Nasal cavity respiratory epithelium epithelial cell of viscerocranial mucosa (primary cell): ENCODE measurements around the gene RTKN. TPM values are rescaled to one million over a fixed set of nuclear protein-coding genes. Genes with fewer than 3 reads are reported as not detected.

Experiments used
- total RNA-seq: library from RNA; depleted of rRNA; stranded (reverse); fragments of >200 nt; gene quantifications from 2 replicates; pipeline ENCODE4 v1.2.3, GENCODE V29; 2014

RTKN gene, protein sequence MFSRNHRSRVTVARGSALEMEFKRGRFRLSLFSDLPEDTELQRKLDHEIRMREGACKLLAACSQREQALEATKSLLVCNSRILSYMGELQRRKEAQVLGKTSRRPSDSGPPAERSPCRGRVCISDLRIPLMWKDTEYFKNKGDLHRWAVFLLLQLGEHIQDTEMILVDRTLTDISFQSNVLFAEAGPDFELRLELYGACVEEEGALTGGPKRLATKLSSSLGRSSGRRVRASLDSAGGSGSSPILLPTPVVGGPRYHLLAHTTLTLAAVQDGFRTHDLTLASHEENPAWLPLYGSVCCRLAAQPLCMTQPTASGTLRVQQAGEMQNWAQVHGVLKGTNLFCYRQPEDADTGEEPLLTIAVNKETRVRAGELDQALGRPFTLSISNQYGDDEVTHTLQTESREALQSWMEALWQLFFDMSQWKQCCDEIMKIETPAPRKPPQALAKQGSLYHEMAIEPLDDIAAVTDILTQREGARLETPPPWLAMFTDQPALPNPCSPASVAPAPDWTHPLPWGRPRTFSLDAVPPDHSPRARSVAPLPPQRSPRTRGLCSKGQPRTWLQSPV
- total RNA-seq: 33.2 and 51.9 TPM in 2 replicates

DNA sequence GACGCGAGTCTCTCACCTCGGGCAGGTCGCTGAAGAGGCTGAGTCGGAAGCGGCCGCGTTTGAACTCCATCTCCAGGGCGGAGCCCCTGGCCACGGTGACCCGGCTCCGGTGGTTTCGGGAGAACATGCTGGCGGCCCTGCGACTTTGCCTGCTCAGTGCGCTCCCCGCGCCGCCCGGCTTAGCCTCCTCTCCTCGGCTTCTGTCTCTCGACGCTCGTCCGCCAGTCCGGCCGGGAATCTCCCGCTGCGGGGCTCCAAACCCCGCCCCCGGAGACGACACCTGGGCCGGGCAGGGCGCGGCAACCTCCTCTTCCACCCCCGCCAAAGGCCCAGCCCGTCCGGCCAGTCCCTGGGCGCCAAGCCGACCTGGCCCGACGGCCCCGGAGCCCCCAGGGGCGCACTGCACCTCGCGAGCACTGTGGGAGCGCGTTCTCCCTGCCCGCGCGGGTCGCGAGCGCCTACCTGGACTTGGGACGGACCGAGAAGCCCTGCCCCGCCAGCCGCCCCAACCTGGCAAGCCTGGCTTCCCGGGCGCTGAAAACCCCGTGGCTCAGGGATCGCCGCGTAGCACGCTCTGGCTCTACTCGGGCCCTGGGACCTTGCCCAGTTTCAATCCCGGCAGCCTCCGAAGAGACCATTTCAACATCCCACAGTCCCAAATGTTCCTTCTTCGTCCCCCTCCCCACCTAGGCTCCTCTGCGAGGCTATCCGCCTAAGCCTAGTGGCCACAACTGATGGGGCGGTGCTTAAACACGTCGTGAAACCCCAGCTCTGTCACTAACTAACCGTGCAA lies at the start of gene RTKN:
Gene RTKN, minus strand, starts transcription at position 248 of the 793 bp plus-strand sequence. Its CDS starts 121 bp downstream, at position 127.

DNA sequence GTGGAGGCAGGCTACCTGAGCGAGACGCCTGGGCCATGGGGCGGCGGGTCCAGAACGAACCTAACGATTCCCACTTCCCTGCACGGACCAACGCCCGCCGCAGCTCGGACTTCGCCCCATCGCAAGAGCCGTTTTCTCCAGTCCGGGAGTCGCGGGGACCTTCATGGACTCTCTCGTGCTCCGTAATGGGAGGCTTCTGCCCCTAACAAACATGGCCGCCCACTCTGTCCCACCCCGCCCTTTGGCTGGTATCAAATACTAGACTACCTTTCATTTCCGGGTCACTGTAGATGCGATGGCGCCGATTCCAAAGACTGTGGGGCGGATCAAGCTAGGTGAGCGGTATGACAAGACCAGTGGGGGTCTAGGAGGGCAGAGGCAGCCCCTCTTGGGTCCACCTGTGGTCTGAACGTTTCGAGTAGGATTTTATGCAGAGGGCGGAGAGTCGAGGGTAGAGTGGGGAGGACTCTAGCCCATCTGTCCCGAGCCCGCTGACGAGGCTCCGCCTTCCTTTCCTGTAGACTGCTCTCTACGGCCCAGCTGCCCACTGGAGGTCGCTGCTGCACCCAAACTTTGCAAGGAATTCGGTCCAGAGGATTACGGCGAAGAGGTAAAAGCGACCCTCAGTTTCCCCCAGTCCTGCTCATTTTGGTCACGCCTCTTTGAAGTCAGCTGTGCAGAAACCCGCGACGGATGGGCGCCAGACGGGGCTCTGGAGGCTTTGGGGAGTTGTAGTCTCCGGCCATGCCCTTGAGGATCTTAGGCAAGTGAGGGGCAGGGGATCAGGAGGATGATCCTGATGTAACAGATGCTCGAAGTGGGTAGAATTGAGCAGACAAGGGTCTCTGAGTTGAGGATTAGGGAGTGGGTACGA lies 41.3 kb upstream of the RTKN start, which contains the start of the genes CCDC142 and TTC31:
Gene CCDC142, minus strand, starts transcription at position 198 of the 874 bp plus-strand sequence. Its CDS starts 161 bp downstream, at position 37.
Gene TTC31, plus strand, starts transcription at position 281 of the 874 bp plus-strand sequence. Its CDS starts 15 bp downstream, at position 296.

DNA sequence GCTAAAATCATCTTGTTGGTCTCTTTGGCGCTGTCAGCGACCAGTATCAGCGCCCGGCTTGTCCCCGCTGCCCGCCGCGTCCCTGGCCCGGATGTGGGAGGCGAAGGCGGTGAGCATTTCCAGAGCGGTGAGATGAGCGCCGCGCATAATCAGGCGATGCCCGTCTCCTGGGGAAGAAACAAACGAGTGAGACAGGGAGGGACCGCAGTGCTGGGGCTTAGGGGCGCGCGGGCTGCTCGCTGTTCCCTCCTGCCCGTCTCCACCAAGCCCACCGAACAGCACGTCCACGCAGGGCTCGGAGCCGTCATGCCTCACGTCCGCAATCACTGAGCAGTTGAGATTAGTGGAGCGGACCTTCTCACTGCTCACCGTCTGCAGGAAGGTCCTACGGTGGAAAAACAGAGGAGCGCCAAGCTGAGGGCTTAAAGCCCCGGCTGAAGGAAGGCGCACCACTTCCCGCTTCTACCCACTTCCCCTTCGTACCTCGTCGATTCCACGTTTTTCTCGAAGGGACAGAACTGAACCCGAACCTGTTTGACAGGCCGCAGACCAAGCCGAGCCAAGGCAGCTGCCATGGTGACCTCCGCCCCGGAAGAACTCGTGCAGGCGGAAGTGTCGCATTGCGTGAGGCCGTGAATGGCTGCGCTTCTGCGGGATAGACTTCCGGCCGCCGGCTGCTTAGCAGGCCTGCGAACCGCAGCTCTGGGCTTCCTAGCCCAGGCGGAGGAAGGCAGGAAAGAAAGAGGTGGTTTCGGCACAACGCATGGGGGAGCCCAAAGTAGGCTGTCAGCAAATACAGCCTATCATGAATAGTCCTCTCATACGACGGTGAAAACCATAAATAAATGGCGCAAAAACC lies 30.6 kb upstream of the RTKN start, which contains the start of gene MRPL53:
Gene MRPL53, minus strand, starts transcription at position 595 of the 859 bp plus-strand sequence. Its CDS starts 20 bp downstream, at position 575.

DNA sequence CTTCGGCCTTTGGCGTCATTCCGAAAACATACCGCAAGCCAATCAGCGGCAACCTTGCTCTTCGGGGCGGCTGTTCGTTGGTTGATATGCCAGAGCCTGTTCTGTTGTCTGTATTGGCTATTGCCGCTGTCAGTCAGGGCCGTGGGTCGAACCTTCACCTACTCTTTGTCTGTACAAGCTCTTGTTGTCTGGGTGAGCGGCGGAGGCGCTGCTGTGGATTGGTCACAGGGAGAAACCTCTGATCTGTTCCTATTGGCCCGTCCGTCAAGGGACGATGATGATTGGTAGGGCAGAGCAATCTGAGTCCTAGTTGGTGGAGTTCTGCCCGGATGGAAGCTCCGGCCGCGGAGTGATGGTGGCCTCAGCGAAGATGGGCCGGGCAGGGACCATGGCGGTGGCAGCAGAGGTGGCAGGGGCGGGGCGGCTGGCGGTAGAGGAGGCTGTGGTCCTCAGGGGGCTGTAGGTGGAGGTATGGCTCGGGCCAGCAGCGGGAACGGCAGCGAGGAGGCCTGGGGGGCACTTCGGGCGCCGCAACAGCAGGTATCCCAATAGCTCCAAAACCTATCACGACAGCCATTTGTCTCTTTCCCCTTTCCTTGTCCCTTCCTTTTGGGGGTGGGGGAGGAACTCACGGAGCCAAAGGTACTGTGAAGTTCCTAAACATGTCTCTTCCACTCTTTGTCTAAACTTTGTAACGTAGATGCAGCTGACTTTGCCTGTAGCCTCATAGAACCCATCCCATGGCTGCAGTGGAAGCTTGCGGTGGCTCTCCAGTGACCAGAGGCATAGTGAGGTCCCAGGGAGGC lies 16.6 kb upstream of the RTKN start, which contains the start of gene WBP1:
Gene WBP1, plus strand, starts transcription at position 307 of the 806 bp plus-strand sequence. Its CDS starts 165 bp downstream, at position 472.

DNA sequence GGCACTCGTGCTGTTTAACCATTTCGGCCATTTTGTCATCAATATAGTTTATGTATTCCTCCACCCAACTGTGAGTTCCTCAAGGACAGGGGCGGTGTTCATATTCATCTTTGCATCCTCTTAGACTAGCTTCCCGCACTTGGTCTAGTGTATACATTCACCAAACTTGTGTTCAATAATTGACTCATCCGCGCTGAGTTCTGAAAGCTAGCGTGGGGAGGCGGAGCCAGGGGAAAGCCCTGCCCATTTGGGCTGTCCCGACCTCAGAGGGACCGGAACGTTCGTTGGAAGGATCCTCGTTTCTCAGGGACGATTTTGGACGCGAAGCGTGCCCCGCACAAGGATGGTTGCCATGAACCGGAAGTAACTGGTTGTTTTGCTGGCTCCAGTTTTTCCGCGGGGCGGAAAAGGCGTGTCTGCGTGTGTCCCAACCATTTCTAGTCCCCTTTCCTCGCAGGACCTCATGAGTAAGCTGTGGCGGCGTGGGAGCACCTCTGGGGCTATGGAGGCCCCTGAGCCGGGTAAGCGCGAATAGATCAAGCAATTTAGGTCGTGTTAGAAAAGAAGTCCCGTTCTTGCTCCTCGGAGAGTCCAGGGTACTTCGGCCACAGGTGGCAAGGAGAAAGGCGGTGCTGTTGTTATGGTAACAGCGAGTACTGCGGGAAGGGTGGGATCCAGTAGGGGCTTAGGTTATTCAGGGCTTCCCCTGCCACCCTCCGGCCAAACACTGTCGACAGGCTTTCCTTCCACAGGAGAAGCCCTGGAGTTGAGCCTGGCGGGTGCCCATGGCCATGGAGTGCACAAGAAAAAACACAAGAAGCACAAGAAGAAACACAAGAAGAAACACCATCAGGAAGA lies 13.1 kb upstream of the RTKN start, which contains the start of gene INO80B:
Gene INO80B, plus strand, starts transcription at position 434 of the 858 bp plus-strand sequence. Its CDS starts 30 bp downstream, at position 464.

DNA sequence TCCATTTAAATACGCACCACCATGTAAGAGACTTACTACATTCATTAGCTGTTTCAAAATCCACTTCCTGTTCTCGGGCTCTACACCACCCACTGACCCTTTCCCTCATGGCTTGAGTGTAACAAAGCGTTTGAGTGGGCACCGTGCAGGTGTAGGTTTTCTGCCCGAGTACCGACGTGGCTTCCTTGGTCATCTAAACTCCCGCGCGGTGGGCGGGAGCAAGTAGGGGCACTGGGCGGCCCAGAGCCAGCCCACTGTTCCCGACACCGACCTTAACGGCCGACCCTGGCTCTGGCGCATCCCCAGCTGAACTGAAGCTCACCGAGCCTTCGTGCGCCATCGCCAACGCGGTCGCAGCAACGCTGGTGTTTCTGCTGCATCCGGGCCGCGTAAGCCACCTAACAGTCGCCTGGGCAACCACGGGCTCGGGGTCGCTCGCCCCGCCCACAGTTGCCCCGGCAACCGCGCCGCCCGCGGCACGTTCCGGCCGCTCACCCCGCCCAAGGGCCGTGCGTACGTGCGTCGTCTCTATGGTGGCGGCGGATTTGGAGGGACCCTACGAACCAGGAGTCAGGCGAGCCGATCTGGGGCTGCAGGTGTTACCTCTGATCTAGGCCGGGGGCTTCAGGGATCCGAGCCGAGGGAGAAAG lies 20.4 kb downstream of the RTKN start, which contains the start of the genes C2orf81 and WDR54:
Gene C2orf81, minus strand, starts transcription at position 399 of the 650 bp plus-strand sequence. Its CDS starts 59 bp downstream, at position 340.
Gene WDR54, plus strand, starts transcription at position 510 of the 650 bp plus-strand sequence. CDS start 424 bp downstream, outside the sequence.

DNA sequence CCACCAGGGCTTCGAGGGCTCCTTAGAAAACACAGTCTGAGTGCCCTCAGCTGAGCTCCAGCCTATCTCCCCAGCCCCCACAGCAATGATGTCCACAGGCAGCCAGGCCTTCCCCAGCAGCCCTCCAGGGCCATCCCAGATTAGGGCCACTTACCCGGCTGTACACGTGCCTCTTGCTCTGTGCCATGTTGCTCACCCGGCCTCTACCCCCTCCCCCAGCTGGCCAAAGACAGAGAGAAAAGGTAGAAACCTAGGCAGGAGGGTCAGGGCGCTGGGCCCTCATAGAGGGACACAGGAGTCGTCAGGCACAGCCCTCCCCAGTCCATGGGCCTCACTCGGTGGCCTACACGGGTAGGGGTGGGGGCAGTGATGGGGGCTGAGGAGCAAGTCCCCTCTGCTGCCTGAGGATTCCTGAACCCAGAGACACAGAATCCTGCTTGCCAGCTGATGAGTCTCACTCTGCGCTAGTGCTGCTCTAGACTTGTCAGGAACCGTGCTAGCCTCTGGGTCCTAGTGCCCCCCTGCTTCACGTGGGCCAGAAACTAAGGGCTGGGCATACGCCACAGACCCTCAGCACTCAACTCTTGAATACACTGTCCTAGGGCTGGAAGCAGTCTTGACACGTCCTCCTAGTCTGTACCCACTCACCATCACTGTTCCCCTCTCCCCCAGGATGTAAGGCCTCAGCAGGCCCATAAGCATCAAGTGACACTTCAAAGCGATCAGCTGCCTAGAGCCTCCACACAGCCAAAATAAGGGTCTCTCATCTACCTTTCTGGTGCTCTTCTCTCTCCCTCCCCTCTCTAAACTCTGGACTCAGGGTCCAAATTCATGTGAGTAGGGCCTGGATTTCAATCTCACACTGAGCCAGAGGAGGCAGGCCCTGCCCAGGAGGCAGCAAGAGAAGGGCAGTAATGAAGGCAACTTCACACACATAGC lies 61.6 kb downstream of the RTKN start, which contains the start of gene DCTN1:
Gene DCTN1, minus strand, starts transcription at position 461 of the 939 bp plus-strand sequence. Its CDS starts 274 bp downstream, at position 187.

Other genes with a start within 250 kb of the RTKN start
- 408 and 424 TPM in 2 replicates for gene MTHFD2, start 243.3 kb downstream of the RTKN start, total RNA-seq
- gene SLC4A5, start 98.5 kb downstream of the RTKN start, total RNA-seq: under 0.01 and 0.21 TPM in 2 replicates
- 52.6 and 114 TPM in 2 replicates for gene DCTN1, start 61.6 kb downstream of the RTKN start, total RNA-seq
- gene C2orf81, start 20.3 kb downstream of the RTKN start, total RNA-seq: under 0.01 and 0.85 TPM in 2 replicates
- gene WDR54, start 20.2 kb downstream of the RTKN start, total RNA-seq: 16.9 and 19.5 TPM in 2 replicates
- 9.9 and 14.5 TPM in 2 replicates for gene INO80B, start 13.2 kb upstream of the RTKN start, total RNA-seq
- gene WBP1, start 16.5 kb upstream of the RTKN start, total RNA-seq: 24.4 and 27.7 TPM in 2 replicates
- gene MOGS, start 23.4 kb upstream of the RTKN start, total RNA-seq: 64.4 and 67.0 TPM in 2 replicates
- 18.4 and 27.0 TPM in 2 replicates for gene MRPL53, start 30.7 kb upstream of the RTKN start, total RNA-seq
- 9.9 and 12.7 TPM in 2 replicates for gene CCDC142, start 41.1 kb upstream of the RTKN start, total RNA-seq
- gene TTC31, start 41.1 kb upstream of the RTKN start, total RNA-seq: 6.8 and 11.6 TPM in 2 replicates
- gene LBX2, start 57.7 kb upstream of the RTKN start, total RNA-seq: 0.68 and 1.00 TPM in 2 replicates
- gene PCGF1, start 65.8 kb upstream of the RTKN start, total RNA-seq: 36.4 and 39.0 TPM in 2 replicates
- not detected in 2 replicates for gene TLX2, start 72.5 kb upstream of the RTKN start, total RNA-seq
- gene DQX1, start 84.3 kb upstream of the RTKN start, total RNA-seq: 1.0 and 3.9 TPM in 2 replicates
- 111 and 175 TPM in 2 replicates for gene AUP1, start 87.8 kb upstream of the RTKN start, total RNA-seq
- 31.9 and 59.8 TPM in 2 replicates for gene HTRA2, start 88.0 kb upstream of the RTKN start, total RNA-seq
- gene LOXL3, start 112.0 kb upstream of the RTKN start, total RNA-seq: 0.28 and 0.34 TPM in 2 replicates
- gene DOK1, start 112.8 kb upstream of the RTKN start, total RNA-seq: 0.68 and 2.1 TPM in 2 replicates
- 2.1 and 2.8 TPM in 2 replicates for gene M1AP, start 206.4 kb upstream of the RTKN start, total RNA-seq
- 3.1 and 10.8 TPM in 2 replicates for gene SEMA4F, start 212.3 kb upstream of the RTKN start, total RNA-seq